Esophagus squamous epithelium (tissue), 4 donors: ENCODE data around the gene GPR150.

Experiments
- CTCF ChIP-seq, 6 experiments: fragments of 450-650 bp in 4 of 6; fragments of 200-600 bp in 2 of 6; sonication (generic) in 2 of 6; IDR thresholded peaks; one replicate each; pipeline ENCODE4 v1.5.1; 2016 to 2019; ENCODE audit warnings: antibody characterized with exemption in 6 of 6, mild to moderate bottlenecking in 4 of 6, moderate library complexity in 4 of 6
- POLR2A ChIP-seq, 4 donors: fragments of 450-650 bp; IDR thresholded peaks; one replicate each; pipeline ENCODE4 v1.6.1; 2017; ENCODE audit warnings: antibody characterized with exemption in 4 of 4, mild to moderate bottlenecking in 4 of 4, moderate library complexity in 3 of 4

- TF ChIP-seq CTCF (IDR thresholded peaks at IDR 0.05) (no peak), POLR2A (IDR thresholded peaks at IDR 0.05) (peak in 1 of 4 donors; percentile 20)
Measured at GRCh38 chr5:95631991-95632675, 12.2 kb downstream of the GPR150 start.
